Thymus (tissue), 11 donors: Measurements from ENCODE around the gene SPATA13. TPM values are rescaled to one million over a fixed set of nuclear protein-coding genes. Genes with fewer than 3 reads are reported as not detected.

Experiments
- DNase-seq, 9 donors: peaks; one replicate each; pipeline ENCODE4 v3.0.0-alpha.2; 2013; ENCODE audit warnings: low spot score in 9 of 9, low read depth in 6 of 9, missing footprints in 1 of 9
- H3K27ac ChIP-seq, 2 donors: one replicate each; pipeline ENCODE4 v1.5.1; 2013; ENCODE audit warnings: control low read depth in 1 of 2, low read depth in 1 of 2, low read length in 1 of 2, mild to moderate bottlenecking in 1 of 2, moderate library complexity in 1 of 2
- H3K27me3 ChIP-seq, 2 donors: one replicate each; pipeline ENCODE4 v1.5.1; 2013; ENCODE audit warnings: low read length in 1 of 2; ENCODE audit not compliant: control insufficient read depth in 2 of 2, insufficient read depth in 1 of 2
- H3K36me3 ChIP-seq, 2 donors: one replicate each; pipeline ENCODE4 v1.5.1; 2013; ENCODE audit warnings: low read length in 1 of 2, mild to moderate bottlenecking in 1 of 2, moderate library complexity in 1 of 2; ENCODE audit not compliant: control insufficient read depth in 2 of 2, insufficient read depth in 2 of 2
- H3K4me1 ChIP-seq, 2 donors: one replicate each; pipeline ENCODE4 v1.5.1; 2013; ENCODE audit warnings: low read length in 2 of 2; ENCODE audit not compliant: control insufficient read depth in 2 of 2, insufficient read depth in 2 of 2
- H3K4me3 ChIP-seq, 2 donors: one replicate each; pipeline ENCODE4 v1.5.1; 2013; ENCODE audit warnings: low read length in 2 of 2, control low read depth in 1 of 2, mild to moderate bottlenecking in 1 of 2
- H3K9me3 ChIP-seq, 2 donors: one replicate each; pipeline ENCODE4 v1.5.1; 2013; ENCODE audit warnings: low read length in 1 of 2, mild to moderate bottlenecking in 1 of 2; ENCODE audit not compliant: control insufficient read depth in 2 of 2, insufficient read depth in 1 of 2
- WGBS: extraction: QIAGEN DNeasy Blood & Tissue Kit; methylation state at CpG from one replicate; pipeline ENCODE4 v1.1.7; 2013; 5-methylcytosine and 5-hydroxymethylcytosine counted together
- polyA plus RNA-seq: library from polyadenylated mRNA; stranded (reverse); fragments of 200-250 nt; gene quantifications from one replicate; pipeline ENCODE4 v1.2.3, GENCODE V29; 2013
- total RNA-seq: library from RNA; stranded (reverse); fragments of 120-200 nt; gene quantifications from one replicate; pipeline ENCODE4 v1.2.4, GENCODE V29; 2013
- donor health status: healthy.

SPATA13 gene
- total and polyA plus RNA-seq, 2 donors: 17.0 to 18.7 TPM

DNA sequence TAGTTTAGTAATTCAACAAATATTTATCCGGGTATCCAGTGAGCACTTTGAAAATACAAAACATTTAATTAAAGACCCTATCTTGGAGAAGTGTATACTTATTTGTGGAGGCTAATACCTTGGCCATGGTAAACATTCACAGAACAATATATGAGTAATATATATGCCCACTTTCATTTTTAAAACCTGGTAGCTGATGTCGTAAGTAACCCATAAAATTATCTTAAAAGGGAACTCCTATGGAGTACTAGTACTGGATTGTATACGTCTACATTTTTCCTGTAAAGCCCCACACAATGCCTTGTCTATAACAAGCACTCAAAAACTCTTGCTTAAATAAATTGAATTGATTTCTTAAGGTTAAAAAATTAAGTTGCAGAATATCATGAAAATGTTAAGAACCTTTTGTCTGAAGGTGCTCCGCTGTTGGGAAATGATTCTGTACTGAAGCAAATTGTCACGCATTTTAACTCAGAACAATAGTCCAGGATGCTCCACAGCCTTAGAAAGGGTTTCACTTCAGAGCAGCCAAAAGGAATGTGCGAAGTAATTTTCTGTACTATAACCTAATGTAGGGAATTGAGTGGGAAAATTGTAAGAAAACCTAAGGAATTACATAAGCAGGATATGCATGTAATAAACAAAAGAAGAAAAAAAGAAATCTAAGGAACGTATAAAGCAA is 90.0 kb downstream of the SPATA13 start:
- no peak overlapping the region for H3K27ac ChIP-seq
- DNase-seq: no peak
- 89% methylated on average over 7 of the region's 7 CpGs for WGBS
- peaks cover 0 to 6% of the 10 kb centered on the region in 2 donors for H3K36me3 ChIP-seq
- H3K27me3 ChIP-seq: no peaks in the 10 kb centered on the region
- peaks cover 0 to 25% of the 10 kb centered on the region in 2 donors for H3K4me1 ChIP-seq
- no peak overlapping the region for H3K4me3 ChIP-seq
- no peaks in the 10 kb centered on the region for H3K9me3 ChIP-seq

DNA sequence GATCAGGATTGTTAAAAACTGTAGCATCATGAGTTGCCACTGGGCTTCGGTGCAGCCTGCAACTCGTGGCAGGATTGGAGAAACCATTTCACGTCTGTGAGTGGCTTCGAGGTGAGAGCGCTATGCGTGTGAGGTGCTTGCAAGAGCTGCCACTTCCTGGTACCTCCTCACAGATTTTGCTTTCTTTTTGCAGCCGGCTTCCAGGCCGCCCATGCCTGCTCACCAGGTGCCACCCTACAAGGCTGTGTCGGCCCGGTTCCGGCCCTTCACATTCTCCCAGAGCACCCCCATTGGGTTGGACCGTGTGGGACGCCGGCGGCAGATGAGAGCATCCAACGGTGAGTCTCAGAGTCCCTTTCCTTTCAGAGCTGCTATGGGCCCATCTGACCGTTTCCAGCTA is 91.0 kb downstream of the SPATA13 start:
- H3K27ac ChIP-seq: peak overlapping the region; percentile 61 to 80
- peak in 3 of 9 donors; percentile 50 to 79 (median 61) for DNase-seq
- H3K9me3 ChIP-seq: no peaks in the 10 kb centered on the region
- H3K4me1 ChIP-seq: peaks cover 0 to 25% of the 10 kb centered on the region in 2 donors
- peak overlapping the region; percentile 43 to 47 for H3K4me3 ChIP-seq
- WGBS: 77% methylated on average over 17 of the region's 17 CpGs
- peaks cover 0 to 6% of the 10 kb centered on the region in 2 donors for H3K36me3 ChIP-seq
- H3K27me3 ChIP-seq: no peaks in the 10 kb centered on the region

DNA sequence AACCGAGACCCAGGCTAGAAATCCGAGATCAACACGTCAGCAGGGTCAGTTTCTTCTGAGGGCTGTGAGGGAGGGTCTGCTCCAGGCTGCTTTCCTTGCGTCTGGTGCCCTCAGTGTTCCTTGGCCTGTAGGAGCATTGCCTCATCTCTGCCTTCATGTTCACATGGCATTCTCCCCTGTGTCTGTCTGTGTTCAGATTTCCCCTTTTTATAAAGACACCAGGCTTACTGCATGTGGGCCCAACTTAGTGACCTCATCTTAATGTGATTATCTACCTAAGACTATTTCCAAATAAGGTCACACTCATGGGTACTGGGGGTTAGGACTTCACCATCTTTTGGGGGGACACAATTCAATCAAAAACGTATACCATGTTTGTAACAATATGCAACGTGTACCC is 91.6 kb downstream of the SPATA13 start:
- Histone ChIP-seq H3K27ac (peak overlapping the region in 1 of 2 donors; percentile 80), H3K36me3 (peaks cover 0 to 6% of the 10 kb centered on the region in 2 donors), H3K27me3 (no peaks in the 10 kb centered on the region), H3K4me1 (peaks cover 0 to 25% of the 10 kb centered on the region in 2 donors), H3K4me3 (peak overlapping the region; percentile 43 to 47), H3K9me3 (no peaks in the 10 kb centered on the region)
- 77% methylated on average over 6 of the region's 6 CpGs for WGBS
- DNase-seq: no peak

DNA sequence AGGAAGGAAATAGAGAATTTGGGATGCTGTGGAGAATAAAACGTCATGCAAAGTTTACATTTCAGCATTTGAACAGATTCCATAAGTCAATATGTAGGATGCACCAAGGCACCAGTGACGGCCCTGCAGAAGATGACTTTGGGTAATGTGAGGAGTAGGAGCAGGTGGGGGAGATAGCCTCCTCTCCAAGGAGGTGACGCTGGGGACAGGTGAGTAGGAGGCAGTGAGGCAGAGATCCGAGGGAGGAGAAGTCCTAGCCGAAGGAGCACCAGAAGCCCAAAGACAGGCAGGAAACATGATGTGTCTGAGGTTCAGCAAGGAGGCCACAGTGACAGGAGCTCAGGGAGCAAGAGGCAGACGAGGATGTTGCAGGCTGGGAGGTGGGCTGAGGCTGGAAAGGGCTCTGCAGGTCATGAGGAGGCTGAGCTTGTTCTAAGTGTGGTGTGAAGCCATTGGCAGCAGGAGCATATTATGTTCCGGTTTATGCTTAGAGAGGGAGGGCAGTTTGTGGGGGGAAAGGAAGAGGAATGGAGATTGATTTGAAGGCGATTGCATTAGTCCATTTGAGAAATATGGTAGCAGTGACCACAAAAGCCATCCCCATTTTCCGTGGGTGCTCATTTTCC is 93.1 kb downstream of the SPATA13 start:
- Histone ChIP-seq H3K36me3 (peaks cover 0 to 6% of the 10 kb centered on the region in 2 donors), H3K4me3 (peak overlapping the region in 1 of 2 donors; percentile 4)
- WGBS: 80% methylated on average over 9 of the region's 9 CpGs

DNA sequence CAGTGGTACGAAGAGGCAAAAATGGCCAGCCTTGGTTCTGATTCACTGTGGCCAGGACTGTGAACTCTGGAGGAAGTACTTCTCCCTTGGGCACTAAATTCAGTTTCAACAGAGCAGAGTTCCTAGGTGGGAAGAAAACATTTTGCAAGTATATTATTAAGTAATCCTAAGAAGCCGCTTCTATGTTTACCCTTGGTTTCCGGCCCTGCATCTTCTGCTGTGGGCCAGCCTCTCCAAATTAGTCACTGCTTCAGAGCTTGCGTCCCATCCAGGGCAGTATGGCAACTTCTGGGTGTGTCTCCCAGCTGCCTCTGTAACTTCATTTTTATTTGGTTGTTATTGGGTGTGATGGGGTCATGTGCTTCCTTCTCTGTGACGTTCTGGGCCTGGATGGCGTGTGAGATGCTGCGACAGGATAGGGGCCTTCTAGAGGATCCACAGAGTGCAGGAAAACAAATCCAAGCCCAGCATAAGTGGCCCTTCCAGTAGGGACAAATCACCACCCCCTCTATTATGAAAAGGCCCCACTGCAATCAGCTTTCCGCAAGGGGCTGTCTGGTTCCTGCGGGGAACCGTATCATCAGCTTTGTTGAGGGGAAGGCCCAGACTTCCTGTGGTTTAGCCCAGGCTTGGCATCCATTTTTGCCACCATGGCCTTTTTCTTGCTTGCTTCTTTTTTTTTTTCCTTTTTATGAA is 93.8 kb downstream of the SPATA13 start:
- DNase-seq: peak in 1 of 9 donors; percentile 46
- H3K4me3 ChIP-seq: peak overlapping the region in 1 of 2 donors; percentile 4
- no peaks in the 10 kb centered on the region for H3K9me3 ChIP-seq
- no peaks in the 10 kb centered on the region for H3K27me3 ChIP-seq
- H3K4me1 ChIP-seq: peaks cover 0 to 25% of the 10 kb centered on the region in 2 donors
- peak overlapping the region in 1 of 2 donors; percentile 27 for H3K27ac ChIP-seq
- H3K36me3 ChIP-seq: peaks cover 0 to 6% of the 10 kb centered on the region in 2 donors
- 55% methylated on average over 10 of the region's 10 CpGs for WGBS

More for the DNA sequence above, 93.1 kb downstream of the SPATA13 start:
- Histone ChIP-seq H3K27ac (peak overlapping the region in 1 of 2 donors; percentile 58), H3K9me3 (no peaks in the 10 kb centered on the region), H3K27me3 (no peaks in the 10 kb centered on the region), H3K4me1 (peaks cover 0 to 25% of the 10 kb centered on the region in 2 donors)
- DNase-seq: no peak

DNA sequence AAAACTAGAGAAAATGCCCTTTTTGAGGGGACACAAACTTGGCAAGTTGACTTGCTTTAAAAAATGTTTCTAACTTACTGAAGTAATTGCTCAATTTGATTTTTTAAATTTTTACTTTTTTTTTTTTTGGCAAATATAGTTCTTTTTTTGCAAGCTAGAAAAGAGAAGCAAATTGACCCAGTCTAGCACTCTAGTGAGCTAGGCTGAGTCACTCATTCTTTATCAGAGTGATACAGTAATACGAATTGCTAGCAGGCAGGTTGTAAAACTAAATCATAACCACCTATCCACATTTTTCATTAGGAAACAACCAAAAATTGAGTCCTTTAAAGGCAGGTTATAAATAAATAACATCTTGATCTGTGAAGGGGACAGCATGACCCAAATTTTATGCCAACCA is 97.0 kb downstream of the SPATA13 start:
- no peaks in the 10 kb centered on the region for H3K9me3 ChIP-seq
- no peak overlapping the region for H3K27ac ChIP-seq
- H3K36me3 ChIP-seq: no peaks in the 10 kb centered on the region
- WGBS: 100% methylated on average over 1 of the region's 1 CpG
- no peak overlapping the region for H3K4me3 ChIP-seq
- DNase-seq: no peak
- H3K4me1 ChIP-seq: peaks cover 0 to 21% of the 10 kb centered on the region in 2 donors
- H3K27me3 ChIP-seq: no peaks in the 10 kb centered on the region

DNA sequence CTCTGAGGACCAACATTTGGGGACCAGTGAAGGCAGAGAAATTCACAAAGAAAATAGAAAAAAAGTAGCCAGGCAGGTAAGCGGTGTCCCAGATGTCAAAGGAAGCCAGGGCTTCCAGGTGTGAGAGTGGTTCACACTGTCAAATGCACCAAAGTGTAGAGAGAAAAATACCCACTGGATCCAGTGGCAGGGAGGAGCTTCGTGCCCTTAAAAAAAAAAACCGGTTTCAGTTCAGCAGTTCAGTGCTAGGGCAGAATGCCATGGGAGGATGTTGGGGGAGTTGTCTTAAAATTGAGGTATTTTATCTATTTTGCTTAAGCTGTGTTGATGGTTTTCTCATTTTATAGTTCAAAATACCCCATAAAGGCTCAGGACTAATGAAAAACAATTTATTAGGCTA is 101.0 kb downstream of the SPATA13 start:
- H3K9me3 ChIP-seq: no peaks in the 10 kb centered on the region
- H3K4me3 ChIP-seq: no peak overlapping the region
- peaks cover 6 to 32% of the 10 kb centered on the region in 2 donors for H3K4me1 ChIP-seq
- no peaks in the 10 kb centered on the region for H3K27me3 ChIP-seq
- peak in 1 of 9 donors; percentile 51 for DNase-seq
- H3K27ac ChIP-seq: no peak overlapping the region
- no peaks in the 10 kb centered on the region for H3K36me3 ChIP-seq
- 82% methylated on average over 3 of the region's 3 CpGs for WGBS

DNA sequence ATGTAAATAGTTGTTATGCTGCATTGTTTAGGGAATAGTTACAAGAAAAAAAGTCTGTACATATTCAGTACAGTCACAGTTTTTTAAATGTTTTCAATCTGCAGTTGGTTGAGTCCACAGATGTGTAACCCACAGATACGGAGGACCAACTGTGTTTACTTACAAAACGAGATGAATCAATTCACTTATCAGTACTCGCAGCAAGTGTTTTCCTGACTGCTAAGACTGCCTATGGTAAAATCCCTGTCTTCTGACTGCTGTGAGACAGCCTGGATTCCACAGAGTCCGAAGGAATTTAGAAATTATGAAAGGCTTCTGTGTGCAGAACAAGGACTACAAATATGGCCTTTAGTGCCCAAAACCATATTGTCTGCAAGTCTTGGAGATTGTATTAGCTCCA is 103.1 kb downstream of the SPATA13 start:
- 78% methylated on average over 4 of the region's 4 CpGs for WGBS

DNA sequence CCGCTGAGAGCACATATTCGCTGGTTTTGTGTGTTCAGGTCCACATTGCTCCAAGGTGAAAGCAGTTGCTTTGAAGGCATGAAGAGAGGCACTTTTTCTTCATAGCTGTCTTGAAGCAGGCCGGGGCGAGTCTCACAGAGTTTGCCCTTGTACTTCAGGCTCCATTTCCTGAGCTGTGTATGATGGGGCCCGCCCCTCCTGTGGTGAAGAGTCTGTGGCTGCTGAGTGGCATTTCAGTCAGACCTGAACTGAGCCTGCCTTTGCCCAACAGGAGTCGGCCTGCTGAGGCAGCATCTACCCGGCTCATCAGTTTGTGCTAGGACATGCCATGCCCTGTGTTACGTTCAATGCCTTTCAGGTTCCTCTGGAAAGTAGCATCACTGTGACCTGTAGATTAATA is 104.5 kb downstream of the SPATA13 start:
- Histone ChIP-seq H3K4me3 (no peak overlapping the region), H3K36me3 (no peaks in the 10 kb centered on the region), H3K9me3 (no peaks in the 10 kb centered on the region), H3K4me1 (peaks cover 10 to 44% of the 10 kb centered on the region in 2 donors), H3K27ac (peak overlapping the region; percentile 92 to 93), H3K27me3 (no peaks in the 10 kb centered on the region)
- WGBS: 18% methylated on average over 8 of the region's 8 CpGs
- peak in 7 of 9 donors; percentile 42 to 90 (median 71) for DNase-seq

More for the DNA sequence above, 103.1 kb downstream of the SPATA13 start:
- peaks cover 10 to 44% of the 10 kb centered on the region in 2 donors for H3K4me1 ChIP-seq
- H3K27ac ChIP-seq: peak overlapping the region; percentile 33 to 54
- no peak overlapping the region for H3K4me3 ChIP-seq
- H3K36me3 ChIP-seq: no peaks in the 10 kb centered on the region
- DNase-seq: no peak
- H3K9me3 ChIP-seq: no peaks in the 10 kb centered on the region
- no peaks in the 10 kb centered on the region for H3K27me3 ChIP-seq
